HG03039 (cell line): ENCODE measurements around the gene CD96.
"Not testable (repeated sequence)": the region's sequence is repeated elsewhere in the genome, so short reads cannot be mapped to it uniquely, and the experiment has no call there.

Experiments used
- ATAC-seq: cut with Tn5 transposase; IDR thresholded peaks from one replicate; pipeline ENCODE4 v1.9.1; 2021; ENCODE audit warnings: mild to moderate bottlenecking, moderate library complexity; ENCODE audit not compliant: unreplicated experiment

CD96 gene

GRCh38 chr3:111541911-111542483, at the start of gene CD96:
CD96 (plus strand) TSS chr3:111542197; CDS start chr3:111542249, 52 bp downstream.
- peak; percentile 41 for ATAC-seq

- no peak for ATAC-seq
Measured at GRCh38 chr3:111493276-111493675, 48.7 kb upstream of the CD96 start.

- no peak for ATAC-seq
Measured at GRCh38 chr3:111496894-111497559, 45.0 kb upstream of the CD96 start.

DNA sequence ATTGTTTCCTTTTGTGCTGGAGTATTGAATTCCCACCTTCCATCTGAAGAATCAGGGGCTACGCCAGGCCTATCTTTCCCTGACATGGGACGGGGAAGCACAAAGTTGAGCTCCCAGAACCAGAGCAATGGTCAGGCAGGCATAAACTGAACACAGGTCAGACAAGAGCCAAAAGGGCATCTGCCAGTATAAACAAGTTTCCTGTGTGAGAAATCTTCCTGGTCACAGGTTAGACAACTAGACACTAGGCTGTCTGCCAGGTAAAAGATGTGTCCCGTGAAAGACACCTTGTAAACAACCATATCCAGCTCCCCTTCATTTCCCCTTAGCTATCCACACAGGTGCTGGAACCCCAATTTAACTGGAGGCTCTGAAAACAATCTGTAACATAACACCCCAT, 44.0 kb upstream of the CD96 start:
- ATAC-seq, result no peak

DNA sequence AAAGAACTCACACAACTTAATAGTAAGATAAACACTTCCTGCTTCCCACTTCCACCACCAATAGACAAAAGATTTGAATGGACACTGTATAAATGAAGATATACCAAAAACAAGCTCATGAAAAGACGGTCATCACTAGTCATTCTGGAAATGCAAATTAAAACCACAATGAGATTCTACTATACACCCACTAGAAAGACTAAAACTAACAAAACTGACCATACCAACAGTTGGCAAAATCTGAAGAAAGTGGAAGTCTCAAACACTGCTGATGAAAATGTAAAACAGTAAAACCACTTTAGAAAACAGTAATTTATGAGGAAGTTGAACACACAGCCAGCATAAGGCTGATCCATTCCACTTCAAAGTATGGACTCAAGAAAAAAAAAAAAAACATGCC, 35.6 kb upstream of the CD96 start:
- no peak for ATAC-seq

DNA sequence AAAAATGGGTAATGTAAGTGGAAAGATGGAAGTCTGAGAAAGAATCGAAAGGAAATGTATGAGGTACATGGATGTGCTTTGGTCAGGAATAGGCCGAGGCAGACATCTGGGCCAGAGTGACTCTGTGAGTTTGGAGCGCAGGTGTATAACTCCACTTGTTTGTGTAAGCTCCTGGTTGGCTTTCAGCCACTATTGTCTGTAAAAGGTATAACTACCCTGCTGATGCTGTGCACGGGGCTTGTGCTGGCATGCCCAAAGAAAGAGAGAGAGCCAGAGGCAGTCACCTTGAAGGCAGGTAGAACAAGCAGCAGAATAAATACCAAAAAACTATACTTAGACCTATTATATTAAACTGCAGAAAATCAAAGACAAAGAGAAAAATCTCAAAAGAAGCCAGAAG, 32.7 kb upstream of the CD96 start:
- no peak for ATAC-seq

GRCh38 chr3:111517801-111518200, 24.2 kb upstream of the CD96 start:
- no peak for ATAC-seq

- ATAC-seq, result no peak
Measured at GRCh38 chr3:111519178-111519855, 22.7 kb upstream of the CD96 start.

GRCh38 chr3:111521891-111522290, 20.1 kb upstream of the CD96 start:
- no peak for ATAC-seq

DNA sequence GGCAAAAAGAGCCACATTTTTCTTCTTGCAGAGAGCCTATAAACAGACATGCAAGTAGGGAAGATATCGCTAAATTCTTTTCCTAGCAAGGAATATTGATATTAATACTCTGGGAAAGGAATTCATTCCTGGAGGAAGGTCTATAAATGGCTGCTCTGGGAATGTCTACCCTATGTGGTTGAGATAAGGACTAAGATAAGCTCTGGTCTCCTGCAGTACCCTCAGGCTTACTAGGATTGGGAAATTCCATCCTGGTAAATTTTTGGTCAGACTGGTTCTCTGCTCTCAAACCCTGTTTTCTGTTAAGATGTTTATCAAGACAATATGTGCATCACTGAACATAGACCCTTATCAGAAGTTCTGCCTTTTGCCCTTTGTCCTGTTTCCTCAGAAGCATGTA, 17.5 kb upstream of the CD96 start:
- ATAC-seq, result not testable (repeated sequence)

GRCh38 chr3:111531446-111531845, 10.6 kb upstream of the CD96 start:
- ATAC-seq, result no peak

DNA sequence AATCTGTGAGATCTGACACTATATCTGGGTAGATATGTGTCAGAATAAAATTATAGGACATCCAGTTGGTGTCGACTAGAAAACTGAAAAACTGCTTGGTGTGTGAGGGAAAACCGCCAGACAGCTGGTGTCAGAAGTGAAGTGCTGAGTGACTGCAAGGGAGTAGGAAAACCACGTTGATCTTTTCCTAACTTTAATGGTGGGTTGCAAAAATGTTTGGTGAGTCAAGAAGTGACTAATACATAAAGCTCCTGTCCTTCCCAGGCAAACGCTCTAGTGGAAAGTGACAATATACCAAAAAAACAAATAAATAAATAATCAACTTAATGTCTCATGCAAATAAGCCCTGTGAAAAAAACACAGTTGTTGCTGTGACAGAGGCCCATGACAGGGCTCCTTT, 7.3 kb upstream of the CD96 start:
- ATAC-seq, result no peak

DNA sequence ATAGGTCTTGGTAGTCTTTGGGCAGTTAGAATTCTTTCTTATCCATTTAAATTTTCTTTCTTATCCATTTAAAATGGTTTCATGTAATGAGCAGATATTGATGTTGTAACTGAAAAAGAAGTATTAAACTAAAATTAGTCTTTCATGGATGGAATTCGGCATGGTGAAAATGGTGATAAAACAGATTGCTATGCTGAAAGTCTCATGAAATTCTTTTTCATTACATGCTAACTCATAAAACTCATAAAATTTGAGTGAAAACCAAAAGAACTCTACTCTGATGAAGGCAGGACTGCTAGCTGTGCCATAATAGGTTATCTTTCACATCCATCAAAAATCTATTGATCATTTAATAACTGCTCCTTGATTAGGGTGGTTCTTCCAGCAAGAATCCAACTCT, 3.9 kb upstream of the CD96 start:
- ATAC-seq, result no peak

DNA sequence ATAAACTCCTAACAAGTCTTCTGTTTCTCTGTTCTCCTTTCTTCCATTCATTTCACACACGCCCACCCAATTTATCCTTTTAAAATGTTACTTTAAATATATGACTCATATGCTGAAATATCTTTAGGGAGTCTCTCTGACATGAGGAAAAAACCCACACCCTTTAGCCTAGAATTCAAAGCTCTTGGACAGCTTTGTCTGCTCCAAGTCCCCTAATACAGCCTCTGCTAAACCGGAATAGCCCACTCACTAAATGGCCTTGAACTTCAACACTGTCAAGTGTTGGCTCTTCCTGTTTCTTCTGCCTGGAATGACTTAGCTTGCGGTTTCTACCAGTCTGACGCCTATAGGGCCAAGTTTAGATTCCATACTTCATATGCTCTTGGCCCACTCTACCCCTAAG, 3.3 kb upstream of the CD96 start:
- peak; percentile 43 for ATAC-seq

GRCh38 chr3:111539351-111540331, 2.4 kb upstream of the CD96 start:
- peak; percentile 64 for ATAC-seq

DNA sequence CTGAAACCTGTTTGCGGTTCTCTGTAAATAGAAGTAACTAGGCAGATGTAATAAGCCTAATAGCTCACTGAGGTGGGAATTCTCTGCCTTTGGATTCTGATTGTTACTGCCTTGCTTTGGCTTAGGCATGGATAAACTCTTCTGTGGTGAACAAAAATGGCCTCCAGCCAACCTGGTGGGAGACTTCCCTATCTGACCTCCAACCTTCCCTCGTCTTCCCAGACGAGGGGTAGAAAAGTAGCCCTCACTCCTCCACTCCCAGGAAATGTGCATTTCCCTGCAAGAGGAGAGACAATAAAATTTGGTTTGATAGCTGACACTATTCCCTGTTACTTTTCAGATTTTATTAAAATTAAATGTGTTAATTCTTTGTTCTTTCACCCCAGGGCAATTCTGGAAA, 606 bp upstream of the CD96 start:
- ATAC-seq, result no peak

- ATAC-seq, result no peak
Measured at GRCh38 chr3:111542611-111543300, 759 bp downstream of the CD96 start.

- no peak for ATAC-seq
Measured at GRCh38 chr3:111545349-111545748, 3.4 kb downstream of the CD96 start.

DNA sequence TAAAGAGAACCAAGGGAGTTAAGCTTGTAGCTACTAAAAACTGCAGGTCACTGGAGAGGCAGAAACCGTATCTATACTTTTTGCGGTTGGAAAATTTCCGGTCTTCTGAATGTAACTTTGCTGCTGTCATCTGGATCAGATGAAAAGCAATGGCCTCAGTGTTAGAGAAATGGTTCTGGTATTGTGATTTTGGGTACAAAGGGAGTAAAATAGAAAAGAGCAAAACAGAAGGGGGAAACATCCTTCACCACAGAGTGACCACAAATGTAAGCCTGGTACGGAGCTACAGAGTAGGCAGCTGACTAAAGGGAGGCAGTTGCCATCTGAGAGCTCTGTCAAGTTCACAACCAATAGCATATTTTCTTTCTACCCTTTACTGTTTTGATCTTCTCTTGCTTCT, 5.6 kb downstream of the CD96 start:
- peak; percentile 85 for ATAC-seq

DNA sequence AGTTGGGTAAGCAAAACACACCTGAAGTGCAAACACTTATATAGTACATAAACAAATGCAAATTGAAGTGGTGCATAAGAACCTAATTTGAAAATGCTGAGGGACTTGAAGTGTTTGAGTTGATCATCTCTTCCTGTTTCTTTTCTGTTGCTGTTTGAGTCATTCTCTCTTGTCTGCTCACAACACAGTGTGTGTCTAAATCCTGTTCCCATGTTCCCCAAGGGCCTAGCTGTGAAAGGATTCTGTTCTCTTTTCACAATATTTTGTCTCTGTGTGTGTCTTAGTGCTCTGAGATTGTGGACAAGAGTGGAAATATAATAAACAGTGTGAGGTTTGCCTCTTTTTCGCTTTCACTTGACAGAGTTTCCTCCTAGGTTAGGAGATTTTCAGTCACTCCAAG, 6.1 kb downstream of the CD96 start:
- peak; percentile 50 for ATAC-seq

DNA sequence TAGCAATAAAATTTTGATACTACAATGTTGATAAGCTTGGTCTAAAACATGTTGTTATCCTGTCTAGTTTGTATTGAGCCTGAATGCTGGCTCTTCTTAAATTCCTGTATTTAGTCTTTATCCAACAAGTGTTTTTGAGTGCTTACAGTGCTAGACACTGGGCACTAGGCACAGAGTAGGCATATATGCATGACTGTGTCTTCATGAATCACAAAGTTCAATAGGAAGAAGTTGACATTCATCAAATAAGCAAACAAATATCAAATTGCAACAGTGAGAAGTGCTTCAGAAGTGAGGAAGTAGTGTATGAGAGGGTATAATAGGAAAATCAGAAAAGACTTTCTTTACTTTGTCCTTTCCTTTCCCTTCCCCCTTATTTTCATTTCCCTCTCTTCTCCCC, 6.8 kb downstream of the CD96 start:
- no peak for ATAC-seq
